Activated naive CD4-positive, alpha-beta T cell treated with anti-CD3 and anti-CD28 coated beads, Interleukin-2, amount 50 U/mL, for 24 hours (primary cell): ENCODE data around the gene ROBO4.

Experiments used
- H3K27ac Mint-ChIP-seq: one replicate; pipeline ENCODE4 v1.8.0; 2021; ENCODE audit warnings: mild to moderate bottlenecking, mixed read lengths
- H3K27me3 Mint-ChIP-seq: one replicate; pipeline ENCODE4 v1.8.0; 2021; ENCODE audit warnings: mixed read lengths
- H3K36me3 Mint-ChIP-seq: one replicate; pipeline ENCODE4 v1.8.0; 2021; ENCODE audit warnings: mixed read lengths
- H3K4me1 Mint-ChIP-seq: one replicate; pipeline ENCODE4 v1.8.0; 2021; ENCODE audit warnings: mixed read lengths
- H3K4me3 Mint-ChIP-seq: one replicate; pipeline ENCODE4 v1.8.0; 2021; ENCODE audit warnings: mild to moderate bottlenecking, mixed read lengths
- H3K9me3 Mint-ChIP-seq: one replicate; pipeline ENCODE4 v1.8.0; 2021; ENCODE audit warnings: mixed read lengths

ROBO4 gene

DNA sequence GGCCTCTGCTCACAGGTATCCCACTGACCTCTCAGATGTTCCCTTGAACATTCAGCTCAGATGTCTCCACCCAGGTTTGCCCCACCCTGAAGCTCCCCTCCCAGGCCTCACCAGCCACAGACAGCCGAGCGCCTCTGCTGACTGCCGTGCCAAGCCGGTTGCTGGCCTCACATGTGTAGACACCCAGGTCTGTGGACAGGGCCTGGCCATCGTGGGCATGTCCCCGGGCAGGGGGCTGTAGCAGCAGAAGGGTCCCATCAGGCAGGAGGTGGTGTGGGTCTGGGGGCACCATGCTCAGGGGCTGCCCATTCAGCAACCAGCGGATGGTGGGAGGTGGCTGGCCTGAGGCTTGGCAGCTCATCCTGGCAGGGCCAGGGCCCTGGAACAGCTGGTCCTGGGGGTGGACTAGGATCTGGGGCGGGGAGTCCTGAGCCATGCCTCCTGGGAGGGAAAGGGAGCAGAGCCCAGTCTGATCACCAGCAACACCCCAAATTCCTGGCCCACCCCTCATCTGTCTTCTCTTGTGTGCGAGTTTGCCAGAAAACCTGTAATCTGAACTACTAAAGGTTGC, 759 bp downstream of the ROBO4 start:
- Mint-ChIP-seq H3K4me3 (no peak overlapping the region), H3K4me1 (peaks cover 4% of the 10 kb centered on the region), H3K36me3 (no peaks in the 10 kb centered on the region), H3K9me3 (no peaks in the 10 kb centered on the region), H3K27ac (no peak overlapping the region), H3K27me3 (peaks cover 4% of the 10 kb centered on the region)

DNA sequence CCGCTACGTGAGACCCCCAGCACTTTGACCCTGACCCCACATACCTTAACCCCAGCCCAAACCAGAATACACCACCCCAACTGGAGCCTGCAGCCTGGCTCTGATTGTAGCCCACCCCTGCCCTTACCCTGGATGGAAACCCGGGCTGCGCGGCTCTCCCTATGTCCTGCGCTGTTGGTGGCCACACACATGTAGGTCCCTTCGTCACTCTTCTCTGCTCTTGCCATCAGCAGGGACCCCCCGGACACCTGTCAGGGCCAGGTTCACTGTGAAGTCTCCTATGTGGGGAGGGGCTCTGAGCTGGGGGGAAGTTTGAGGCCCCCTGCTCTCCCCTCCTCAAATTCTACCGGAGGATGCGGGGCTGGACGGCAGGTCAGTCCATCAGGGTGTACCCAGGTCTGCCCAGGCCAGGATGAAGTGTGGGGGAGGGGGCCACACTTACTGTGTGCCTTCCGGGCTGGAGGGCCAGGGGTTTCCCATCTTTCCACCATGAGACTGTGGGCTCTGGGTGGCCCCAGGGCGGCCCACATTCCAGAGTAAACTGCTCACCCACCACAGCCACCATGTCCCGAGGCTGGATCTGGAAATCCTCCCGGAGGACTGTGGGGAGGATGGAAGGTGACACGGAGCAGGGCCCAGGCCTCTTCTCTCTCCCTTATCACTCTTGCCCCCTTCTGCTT, 1.5 kb downstream of the ROBO4 start:
- H3K27me3 Mint-ChIP-seq: peaks cover 4% of the 10 kb centered on the region
- H3K4me3 Mint-ChIP-seq: no peak overlapping the region
- H3K9me3 Mint-ChIP-seq: no peaks in the 10 kb centered on the region
- peaks cover 4% of the 10 kb centered on the region for H3K4me1 Mint-ChIP-seq
- no peaks in the 10 kb centered on the region for H3K36me3 Mint-ChIP-seq
- no peak overlapping the region for H3K27ac Mint-ChIP-seq

DNA sequence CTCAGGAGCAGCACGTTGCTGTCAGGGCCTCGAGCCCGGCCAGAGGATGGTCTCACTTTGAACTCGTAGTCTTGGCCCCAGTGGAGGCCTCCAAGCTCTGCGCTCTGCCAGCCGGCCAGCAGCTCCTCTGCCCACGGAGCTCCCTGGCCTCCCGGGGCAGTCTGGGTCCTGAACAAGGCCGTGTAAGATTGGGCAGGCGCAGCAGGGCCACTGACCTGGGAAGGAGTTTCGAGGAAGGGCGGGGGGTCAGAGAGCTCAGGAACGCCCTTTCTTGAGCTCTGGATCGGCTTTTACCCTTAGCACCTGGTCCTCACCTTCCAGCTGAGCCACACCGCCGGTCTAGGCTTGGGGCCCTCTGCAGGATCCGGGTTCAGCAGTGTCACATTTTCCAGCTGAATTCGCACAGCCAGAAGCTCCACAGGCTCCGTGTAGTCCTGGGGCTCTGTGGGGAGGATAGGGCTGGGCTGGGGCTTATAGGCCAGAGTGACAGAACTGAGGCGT, 2.1 kb downstream of the ROBO4 start:
- no peaks in the 10 kb centered on the region for H3K36me3 Mint-ChIP-seq
- no peak overlapping the region for H3K27ac Mint-ChIP-seq
- peaks cover 3% of the 10 kb centered on the region for H3K27me3 Mint-ChIP-seq
- H3K9me3 Mint-ChIP-seq: no peaks in the 10 kb centered on the region
- peaks cover 4% of the 10 kb centered on the region for H3K4me1 Mint-ChIP-seq
- H3K4me3 Mint-ChIP-seq: no peak overlapping the region

DNA sequence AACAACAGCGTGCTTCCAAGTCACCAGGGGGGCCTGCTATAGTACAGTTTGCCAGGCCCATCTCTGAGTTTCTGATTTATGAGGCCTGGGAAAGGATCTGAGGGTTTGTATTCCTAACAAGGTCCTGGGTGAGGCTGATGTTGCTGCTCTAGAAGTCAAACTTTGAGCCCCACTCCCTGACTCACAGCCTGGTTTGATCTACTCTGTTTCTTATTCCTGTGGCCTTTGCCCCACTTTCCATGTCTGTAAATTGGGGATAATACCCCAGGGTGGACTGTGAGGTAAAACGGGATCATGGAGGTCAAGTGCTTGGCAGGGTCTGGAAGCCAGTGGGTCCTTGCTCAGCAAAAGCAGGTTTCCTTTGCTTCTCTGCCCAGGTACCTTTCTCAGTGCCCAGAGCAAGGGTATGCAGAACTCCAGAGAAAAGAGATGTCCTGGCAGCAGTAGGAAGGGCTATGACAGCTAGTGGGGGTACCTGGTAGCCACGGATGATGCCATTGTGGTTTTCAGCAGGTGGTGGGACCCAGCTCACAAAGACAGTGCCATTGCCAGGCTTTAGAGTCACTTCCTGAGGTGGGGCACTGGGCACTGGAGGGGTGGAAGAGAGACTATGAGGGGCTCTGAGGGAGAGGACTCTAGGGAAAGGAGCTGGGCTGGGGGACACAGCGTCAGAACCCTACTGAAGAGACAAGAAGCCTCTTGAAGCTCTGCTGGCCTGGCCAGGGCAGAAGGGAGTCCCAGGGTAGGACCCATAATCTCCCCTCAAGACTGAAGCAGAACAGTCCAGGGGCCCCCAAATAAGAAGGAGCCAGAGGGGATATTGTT, 2.8 kb downstream of the ROBO4 start:
- Mint-ChIP-seq H3K9me3 (no peaks in the 10 kb centered on the region), H3K36me3 (no peaks in the 10 kb centered on the region), H3K4me1 (peaks cover 4% of the 10 kb centered on the region), H3K27me3 (peaks cover 2% of the 10 kb centered on the region), H3K4me3 (no peak overlapping the region), H3K27ac (no peak overlapping the region)

DNA sequence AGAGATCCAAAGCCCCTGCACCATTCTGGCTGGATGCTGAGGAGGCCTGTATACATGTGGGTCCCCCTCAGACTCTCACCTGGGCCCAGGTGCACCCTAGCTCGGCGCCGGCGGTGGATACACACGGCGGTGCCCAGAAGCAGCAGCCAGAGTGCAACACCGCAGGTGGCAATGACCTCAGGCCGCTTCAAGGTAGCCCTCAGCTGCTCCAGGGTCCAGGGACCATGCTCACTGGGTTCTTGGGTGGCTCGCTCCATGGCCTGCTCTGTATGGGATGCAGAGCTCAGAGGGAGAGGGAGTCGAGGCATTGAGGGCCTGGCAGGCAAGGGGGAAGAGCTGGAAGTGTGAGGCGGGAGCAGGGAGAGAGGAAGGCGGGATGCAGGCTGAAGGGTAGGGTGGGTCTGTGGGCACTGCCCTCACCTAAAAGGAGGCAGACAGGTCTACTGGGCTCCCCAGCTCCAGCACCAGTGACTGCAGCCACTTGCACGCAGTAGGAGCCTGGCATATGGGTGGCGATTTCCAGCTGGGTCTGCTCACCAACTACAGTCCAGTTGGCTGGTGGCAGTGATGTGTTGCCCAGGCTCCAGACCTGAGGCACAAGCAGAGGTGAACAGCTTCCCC, 3.8 kb downstream of the ROBO4 start:
- Mint-ChIP-seq H3K4me1 (peaks cover 4% of the 10 kb centered on the region), H3K27me3 (no peaks in the 10 kb centered on the region), H3K9me3 (no peaks in the 10 kb centered on the region), H3K36me3 (no peaks in the 10 kb centered on the region), H3K4me3 (no peak overlapping the region), H3K27ac (no peak overlapping the region)

DNA sequence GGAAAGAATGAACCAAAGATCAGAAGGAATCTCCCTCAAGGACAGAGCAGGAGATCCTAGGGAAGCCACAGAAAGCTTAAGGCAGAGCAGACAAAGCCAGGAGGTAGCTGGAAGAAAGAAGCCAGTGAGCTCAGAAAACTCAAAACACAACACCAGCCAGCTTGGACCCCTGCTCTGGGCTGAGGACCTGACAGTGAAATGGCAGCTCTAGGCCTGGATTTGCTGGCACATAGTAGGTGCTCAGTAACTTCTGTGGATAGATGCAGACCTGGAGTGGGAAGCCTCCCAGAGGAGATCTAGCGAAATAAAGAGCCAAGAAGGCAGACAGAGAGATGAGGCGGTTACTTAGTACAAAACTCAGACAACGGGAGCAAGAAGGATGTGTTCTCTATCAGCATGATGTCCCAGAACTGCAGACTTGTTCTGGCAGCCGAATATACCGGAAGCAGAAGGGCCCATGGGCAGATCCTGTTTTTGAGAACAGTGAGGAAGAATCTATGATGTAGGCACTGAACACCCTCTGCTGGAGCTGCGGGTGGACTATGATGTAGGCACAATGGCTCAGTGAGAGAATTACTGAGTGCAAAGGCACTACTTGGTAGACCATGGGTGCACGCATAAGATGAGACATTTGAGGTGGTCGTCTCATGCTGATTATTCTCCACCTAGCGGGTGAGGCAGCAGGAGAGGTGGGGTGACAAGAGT, 4.8 kb downstream of the ROBO4 start:
- H3K27ac Mint-ChIP-seq: no peak overlapping the region
- no peak overlapping the region for H3K4me3 Mint-ChIP-seq
- H3K9me3 Mint-ChIP-seq: no peaks in the 10 kb centered on the region
- no peaks in the 10 kb centered on the region for H3K27me3 Mint-ChIP-seq
- H3K36me3 Mint-ChIP-seq: no peaks in the 10 kb centered on the region
- peaks cover 4% of the 10 kb centered on the region for H3K4me1 Mint-ChIP-seq

DNA sequence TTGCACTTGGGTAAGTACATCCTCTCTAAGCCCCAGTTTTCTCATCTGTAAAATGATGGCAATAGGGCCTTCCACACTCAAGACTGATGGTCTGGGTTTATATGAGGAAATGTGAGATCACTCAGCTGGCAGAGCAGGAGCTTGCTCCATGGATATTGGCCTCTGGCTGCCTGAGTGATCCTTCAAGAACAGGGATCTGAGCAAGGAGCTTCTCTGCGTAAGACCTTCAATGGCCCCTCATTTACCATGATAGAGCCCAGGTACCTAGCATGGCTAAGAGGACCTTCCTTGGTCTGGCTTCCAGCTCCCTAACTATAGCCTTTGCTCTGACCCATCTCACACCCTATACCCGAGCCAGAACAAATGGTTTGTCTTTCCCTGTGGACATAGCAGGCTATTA, 5.5 kb downstream of the ROBO4 start:
- Mint-ChIP-seq H3K36me3 (no peaks in the 10 kb centered on the region), H3K27ac (no peak overlapping the region), H3K27me3 (no peaks in the 10 kb centered on the region), H3K4me3 (no peak overlapping the region), H3K9me3 (no peaks in the 10 kb centered on the region), H3K4me1 (peaks cover under 1% of the 10 kb centered on the region)

DNA sequence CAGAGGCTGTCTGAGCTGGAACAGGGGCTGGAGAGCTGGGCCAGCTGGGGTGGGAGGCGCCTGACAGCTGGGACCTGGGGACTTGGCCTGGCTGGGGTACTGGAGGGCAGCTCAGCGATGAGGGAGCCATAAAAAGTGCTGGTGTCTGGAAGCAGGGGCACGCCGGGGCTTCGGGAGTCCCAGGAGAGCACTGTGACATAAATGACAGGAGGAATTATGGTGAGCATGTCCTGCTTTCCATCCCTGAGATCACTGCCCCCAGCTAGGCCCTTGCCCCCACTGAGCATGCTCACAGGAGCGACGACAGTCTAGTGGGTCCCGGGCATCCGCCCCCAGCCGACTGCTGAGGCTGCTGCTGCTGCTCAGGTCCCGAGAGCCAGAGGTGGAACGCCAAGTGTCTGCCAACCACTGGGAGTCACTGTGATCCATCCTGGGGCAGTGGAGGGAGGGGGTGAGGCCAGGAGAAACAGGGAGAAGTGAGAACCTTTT, 6.2 kb downstream of the ROBO4 start:
- no peaks in the 10 kb centered on the region for H3K36me3 Mint-ChIP-seq
- no peak overlapping the region for H3K27ac Mint-ChIP-seq
- no peak overlapping the region for H3K4me3 Mint-ChIP-seq
- H3K9me3 Mint-ChIP-seq: no peaks in the 10 kb centered on the region
- peaks cover 1% of the 10 kb centered on the region for H3K27me3 Mint-ChIP-seq
- no peaks in the 10 kb centered on the region for H3K4me1 Mint-ChIP-seq

DNA sequence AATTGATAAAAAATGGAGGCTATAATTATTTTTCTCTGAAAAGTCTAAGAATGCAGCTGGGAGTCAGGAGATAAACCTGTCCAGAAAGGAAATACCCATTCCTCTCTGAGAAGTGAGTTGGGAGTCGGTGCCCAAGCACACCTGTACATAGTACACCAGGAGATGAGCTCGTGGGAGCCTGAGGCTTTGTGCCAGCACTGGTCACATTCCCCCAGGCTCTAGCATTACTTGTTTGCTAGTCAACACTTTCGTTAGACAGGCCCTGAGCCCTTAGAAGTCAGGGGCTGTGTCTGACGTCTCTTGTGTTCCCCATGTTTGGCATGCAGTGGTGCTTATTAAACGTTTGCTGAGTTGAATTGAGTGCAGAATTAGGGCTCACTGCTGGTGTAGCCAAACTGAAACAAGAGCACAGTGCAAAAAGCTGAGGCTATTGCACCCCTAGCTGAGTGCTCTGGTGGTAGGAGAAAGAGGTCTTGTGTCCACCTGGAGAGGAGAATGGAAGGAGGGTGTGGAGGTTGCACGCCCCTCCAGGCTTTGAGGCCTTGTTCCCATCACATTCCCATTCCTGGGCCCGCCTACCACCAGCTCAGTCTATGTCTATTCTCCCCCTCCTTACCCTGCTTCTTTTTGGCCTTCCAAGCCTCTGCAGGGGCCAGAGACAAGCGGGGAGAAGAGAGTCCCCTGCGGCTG, 6.8 kb downstream of the ROBO4 start:
- Mint-ChIP-seq H3K4me3 (no peak overlapping the region), H3K36me3 (no peaks in the 10 kb centered on the region), H3K9me3 (no peaks in the 10 kb centered on the region), H3K4me1 (no peaks in the 10 kb centered on the region), H3K27ac (no peak overlapping the region), H3K27me3 (peaks cover 1% of the 10 kb centered on the region)

DNA sequence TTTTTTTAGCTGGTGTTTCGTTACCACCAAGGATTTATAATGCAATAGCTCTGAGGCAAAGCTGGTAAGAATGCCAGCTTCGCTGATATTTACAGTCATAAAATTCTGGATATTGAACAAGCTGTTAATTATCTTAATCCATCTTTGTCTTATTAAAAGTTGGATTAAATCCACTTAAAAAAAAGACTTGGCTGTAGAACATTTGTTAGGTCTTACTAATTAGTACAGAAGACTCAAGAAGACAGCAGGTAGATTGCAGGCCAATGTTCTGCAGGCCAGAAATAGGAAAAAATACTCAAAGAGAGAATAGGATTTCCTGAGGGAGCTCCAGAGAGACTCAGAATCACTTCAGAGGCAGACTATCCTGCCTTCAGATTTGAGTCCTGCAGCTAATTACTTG, 7.5 kb downstream of the ROBO4 start:
- Mint-ChIP-seq H3K27me3 (peaks cover 1% of the 10 kb centered on the region), H3K27ac (no peak overlapping the region), H3K4me3 (no peak overlapping the region), H3K36me3 (no peaks in the 10 kb centered on the region), H3K4me1 (no peaks in the 10 kb centered on the region), H3K9me3 (no peaks in the 10 kb centered on the region)

DNA sequence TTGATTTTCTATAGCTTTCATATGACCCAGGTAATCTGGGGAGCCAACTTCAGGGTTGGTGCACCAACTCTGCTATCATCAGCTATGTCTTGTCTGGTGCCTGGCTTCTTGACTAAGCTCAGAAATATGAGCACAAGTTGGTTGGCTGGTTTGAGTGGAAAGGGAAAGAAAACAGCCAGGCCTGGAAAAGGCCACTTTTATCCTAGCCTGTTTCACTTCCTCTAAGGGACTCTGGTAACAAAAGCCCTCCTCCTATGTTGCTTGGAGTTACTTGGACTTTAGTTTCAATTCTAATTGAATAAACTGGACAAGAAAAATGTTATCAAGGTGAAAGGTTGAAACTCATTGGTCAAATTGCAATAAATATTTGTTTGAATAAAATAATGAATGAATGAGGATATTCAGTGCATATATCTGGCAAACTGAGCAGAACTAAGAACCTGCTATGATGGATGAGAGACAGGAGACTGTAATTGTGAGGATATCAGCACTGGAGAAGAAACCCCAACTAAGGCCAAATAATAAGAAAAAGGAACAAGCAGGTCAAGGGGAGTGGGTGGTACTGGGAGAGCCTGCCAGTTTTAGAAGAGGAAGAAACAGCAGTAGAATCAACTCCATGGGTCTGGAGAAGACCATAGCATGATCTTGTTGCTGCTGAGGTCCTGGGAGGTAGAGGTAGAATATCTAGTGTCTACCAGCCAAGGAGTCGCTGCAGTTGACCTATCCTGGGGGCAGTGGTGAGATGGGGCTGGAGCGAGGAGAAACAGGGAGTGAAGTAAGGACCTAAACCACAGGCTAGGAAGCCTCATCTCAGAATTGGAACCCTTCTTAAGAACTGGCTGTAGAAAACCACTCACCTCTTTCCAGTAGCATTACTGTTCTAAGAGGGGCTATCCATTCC, 8.2 kb downstream of the ROBO4 start:
- Mint-ChIP-seq H3K27ac (no peak overlapping the region), H3K4me1 (no peaks in the 10 kb centered on the region), H3K4me3 (no peak overlapping the region), H3K36me3 (no peaks in the 10 kb centered on the region), H3K27me3 (peaks cover 1% of the 10 kb centered on the region), H3K9me3 (no peaks in the 10 kb centered on the region)

DNA sequence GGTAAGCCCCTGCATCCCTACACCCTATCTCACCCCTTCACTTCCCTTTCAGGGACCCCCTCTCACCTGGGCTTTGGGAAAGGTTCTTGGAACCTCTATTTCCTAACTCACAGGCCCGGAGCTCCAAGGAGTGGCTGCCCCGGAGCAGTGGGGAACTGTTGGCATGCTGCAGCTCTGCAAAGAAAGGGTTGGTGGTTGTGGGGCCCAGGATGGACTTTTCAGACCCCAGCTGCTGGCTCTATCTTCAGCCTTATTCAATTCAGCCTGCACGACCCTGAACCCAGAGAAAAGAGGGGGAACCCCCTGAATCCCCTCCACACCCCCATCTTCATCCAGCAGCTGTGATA, 10.0 kb downstream of the ROBO4 start:
- Mint-ChIP-seq H3K4me1 (no peaks in the 10 kb centered on the region), H3K36me3 (no peaks in the 10 kb centered on the region), H3K27ac (no peak overlapping the region), H3K27me3 (peaks cover 1% of the 10 kb centered on the region), H3K9me3 (no peaks in the 10 kb centered on the region), H3K4me3 (no peak overlapping the region)

DNA sequence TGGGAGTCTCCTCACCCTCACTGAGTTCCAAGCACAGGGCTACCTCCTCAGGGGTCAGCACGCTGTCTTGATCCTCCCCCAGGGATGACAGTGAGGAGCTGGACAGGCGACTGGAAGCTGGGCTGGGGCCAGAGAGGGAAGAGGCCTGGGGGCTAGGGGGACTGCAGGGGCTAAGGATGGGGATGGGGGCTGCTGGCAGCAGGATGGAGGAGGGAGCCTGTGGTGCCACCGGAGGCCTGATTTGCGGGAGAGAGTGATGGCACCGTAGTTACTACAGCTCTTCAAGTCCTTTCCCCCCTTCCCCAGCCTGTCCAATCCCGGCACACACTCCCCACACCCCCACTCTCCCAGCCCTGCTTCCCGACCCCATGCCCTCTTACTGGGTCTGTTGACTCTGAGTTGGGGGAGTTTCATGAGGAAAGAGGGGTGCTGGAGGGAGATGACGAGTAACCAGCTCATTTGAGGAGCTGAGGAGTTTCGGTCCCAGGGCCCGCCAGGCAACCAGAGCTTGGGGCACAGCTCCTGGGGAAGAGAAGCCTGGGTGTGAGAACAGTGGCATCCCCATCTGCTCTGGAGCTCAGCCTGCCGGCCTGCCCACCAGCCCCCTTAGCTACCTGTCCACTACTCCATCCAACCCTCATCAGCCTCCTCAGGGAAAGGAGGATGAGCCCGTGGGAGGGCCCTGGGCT, 10.5 kb downstream of the ROBO4 start:
- no peaks in the 10 kb centered on the region for H3K9me3 Mint-ChIP-seq
- no peaks in the 10 kb centered on the region for H3K4me1 Mint-ChIP-seq
- no peaks in the 10 kb centered on the region for H3K36me3 Mint-ChIP-seq
- peaks cover 1% of the 10 kb centered on the region for H3K27me3 Mint-ChIP-seq
- no peak overlapping the region for H3K27ac Mint-ChIP-seq
- no peak overlapping the region for H3K4me3 Mint-ChIP-seq

DNA sequence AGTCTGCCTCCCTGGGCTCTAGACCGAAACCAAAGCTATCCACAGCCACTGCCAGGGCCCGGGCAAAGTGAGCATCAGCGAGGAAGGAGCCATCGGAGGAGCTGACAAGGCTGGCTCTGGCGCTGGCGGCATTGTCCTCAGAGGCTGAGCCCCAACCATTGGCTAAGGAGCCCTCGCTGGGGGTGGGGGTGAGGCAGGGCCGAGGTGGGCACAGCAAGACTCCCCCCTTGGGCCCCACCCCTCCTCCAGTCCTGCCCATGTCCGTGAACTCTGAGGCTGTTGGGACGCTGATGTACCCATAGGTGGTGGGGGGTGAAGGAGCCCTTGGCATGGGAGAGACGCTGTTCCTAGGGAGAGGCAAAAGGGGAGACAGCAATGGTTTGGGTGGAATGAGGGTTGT, 11.2 kb downstream of the ROBO4 start:
- no peaks in the 10 kb centered on the region for H3K36me3 Mint-ChIP-seq
- no peaks in the 10 kb centered on the region for H3K4me1 Mint-ChIP-seq
- no peak overlapping the region for H3K4me3 Mint-ChIP-seq
- no peak overlapping the region for H3K27ac Mint-ChIP-seq
- no peaks in the 10 kb centered on the region for H3K9me3 Mint-ChIP-seq
- peaks cover 1% of the 10 kb centered on the region for H3K27me3 Mint-ChIP-seq
